GM19455 (cell line): ENCODE measurements around the gene CYSRT1.
A peak's percentile ranks its signal among the peaks of the same experiment; 100 is the strongest.
"Not testable (repeated sequence)": the region's sequence is repeated elsewhere in the genome, so short reads cannot be mapped to it uniquely, and the experiment has no call there.

Experiments used
- ATAC-seq: cut with Tn5 transposase; IDR thresholded peaks from one replicate; pipeline ENCODE4 v1.9.1; 2021; ENCODE audit not compliant: unreplicated experiment

CYSRT1 gene

DNA sequence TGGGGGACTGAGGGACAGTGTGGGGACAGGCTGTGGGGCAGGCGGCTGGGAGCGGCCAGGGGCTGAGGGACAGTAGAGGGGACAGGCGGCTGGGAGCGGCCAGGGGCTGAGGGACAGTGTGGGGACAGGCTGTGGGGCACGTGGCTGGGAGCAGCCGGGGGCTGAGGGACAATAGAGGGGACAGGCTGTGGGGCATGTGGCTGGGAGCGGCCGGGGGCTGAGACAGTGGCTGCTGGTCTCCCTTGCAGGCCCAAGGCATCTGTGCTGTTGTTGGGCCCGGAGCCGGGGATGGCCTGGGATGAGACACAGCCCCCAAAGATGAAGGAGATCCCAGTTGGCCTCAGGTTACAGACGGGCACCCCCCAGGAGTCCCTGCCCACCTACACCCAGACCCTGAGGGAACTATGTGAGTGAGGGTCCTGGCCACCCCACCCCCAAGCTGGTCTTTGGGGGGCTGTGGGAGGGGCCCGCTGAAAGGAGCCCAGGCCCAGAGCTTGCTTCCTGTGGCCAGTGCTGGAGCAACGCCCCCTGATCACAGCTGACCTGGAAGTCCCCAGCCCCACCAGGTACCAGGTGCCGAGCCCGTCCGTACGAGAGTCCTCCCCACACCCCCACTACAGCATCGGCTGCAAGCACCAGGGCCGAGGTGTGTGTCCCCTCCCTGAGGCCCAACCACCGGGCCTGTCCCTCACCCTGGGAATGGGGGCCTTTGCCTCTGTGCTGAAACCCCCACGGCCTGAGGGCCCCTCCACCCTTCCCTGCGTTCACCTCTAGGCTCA is 26.7 kb downstream of the CYSRT1 start:
- ATAC-seq, result no peak

DNA sequence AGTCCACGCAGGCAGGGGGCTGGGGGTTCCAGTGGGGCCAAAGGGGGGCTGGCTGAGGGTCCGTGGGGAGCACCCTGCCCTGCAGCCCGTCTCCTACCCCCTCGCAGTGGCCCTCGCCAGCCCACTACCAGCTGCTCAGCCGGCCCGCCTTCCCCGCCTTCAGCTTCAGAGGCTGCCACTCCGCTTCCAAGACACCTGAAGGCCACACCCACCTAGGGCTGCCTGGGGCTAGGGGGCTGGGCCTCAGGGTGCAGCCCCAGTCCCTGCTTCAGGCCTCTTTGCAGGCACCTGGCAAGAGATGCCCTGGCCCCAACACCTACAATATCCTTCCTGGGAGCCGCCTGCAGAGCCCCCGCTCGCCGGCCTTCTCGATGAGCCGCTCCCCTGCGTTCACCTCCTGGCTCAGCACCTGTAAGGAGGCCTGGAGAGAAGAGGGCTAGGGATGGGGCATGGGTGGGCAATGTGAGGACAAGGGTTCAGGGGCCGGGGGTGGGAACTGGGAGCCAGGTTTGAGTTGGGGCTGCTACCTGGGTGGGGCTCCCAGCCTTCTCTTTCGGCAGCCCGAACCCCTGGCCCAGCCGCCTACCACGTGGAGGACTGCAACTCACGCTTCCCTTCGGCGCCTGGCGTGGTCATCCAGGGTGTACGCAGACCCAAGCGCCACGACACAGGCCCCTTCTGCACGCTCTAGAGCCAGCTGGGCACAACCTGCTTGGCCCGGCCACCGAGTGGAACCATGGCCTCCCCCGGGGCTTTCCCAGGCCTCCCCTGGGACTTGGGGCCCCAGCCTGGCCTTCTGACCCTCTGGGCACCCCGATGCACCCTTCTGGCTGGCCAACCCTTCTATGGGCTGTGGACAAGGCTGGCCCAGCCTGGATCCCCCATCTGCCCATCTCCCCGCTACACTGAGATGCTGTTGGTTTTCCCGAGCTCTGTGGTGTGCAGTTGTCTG is 27.9 kb downstream of the CYSRT1 start:
- no peak for ATAC-seq

DNA sequence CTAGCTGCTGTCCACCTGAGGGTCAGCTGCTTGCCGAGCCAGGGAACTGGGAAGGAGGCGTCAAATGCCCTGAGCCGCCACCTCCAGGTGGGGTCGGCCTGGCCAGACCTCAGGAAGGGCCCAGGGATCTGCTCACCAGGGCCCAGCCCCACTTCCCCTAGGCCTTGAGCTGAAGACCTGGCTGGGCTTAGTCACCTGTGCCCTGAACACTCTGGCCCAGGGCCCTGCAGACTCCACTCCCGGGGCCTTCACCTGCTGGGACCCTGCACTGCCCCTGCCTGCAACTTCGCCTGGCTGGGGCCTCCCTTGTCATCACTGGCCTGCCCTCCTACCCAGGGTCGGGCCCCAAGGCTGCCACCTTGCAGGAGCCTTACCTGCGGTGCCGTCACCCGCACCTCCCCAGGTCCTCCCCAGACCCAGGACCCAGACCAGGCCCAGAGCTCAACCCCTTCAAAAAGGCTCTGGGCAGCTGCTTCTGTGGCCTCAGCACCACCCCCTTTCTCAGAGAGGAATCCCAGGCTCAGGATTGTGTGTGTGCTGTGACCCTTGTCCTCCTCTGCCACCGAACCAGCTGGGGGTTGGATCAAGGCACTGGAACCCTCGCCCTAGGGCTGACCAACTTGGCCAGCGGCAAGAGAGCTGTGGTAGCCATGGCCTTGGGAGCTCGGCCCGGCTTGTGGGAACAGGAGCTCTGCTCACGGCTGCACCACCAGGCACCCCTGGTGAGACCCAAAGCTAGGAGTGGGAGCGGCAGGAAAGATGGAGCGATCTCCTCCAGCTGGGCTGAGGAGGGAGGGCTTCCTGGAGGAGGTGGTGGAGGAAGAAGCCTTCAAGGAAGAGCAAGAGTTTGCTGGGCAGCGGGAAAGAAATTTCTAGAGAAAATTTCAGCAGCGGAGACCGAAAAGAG is 29.0 kb downstream of the CYSRT1 start:
- no peak for ATAC-seq

DNA sequence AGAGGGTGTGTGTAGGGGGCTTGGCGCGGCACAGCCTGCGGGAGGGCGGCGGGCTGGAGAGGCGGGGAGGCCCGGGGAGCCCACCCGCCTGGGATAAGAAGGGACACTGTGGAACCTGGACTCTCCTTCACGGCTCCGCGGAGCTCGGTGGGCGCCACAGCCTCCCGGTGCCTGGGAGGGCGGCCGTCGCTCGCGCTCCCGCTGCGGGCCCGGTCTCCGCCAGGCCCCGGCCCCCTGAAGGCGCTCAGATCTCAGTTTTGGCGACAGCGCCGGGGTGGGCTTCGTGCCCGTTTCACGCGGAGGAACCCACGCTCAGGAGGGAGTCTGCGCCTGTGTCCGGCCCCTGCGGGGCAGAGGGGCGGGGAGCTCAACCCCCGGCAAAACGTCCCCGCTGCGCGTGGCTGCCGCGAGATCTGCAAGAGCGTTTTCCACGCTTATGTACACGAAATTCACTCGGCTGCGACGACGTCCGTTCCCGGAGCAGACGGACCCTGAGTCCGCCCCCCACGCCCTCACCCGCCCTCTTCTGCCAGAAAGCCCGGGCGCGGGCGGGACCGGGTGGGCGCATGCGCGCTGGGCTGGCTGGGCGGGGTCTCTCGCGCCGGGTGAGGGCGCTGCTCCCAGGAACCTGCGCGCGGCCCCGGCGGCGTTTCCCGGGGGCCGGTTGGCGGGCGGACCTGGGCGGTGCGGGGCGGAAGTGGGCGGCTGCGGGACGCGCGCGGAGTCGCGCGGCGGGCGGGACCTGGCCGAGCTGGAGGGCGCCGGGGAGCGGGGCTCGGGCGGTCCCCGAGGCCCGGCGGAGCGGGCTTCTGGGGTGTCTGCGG is 29.9 kb downstream of the CYSRT1 start, which contains the start of gene NELFB:
Gene NELFB (plus strand): TSS at position 704 of the 824 bp plus-strand sequence.
- peak; percentile 67 for ATAC-seq

DNA sequence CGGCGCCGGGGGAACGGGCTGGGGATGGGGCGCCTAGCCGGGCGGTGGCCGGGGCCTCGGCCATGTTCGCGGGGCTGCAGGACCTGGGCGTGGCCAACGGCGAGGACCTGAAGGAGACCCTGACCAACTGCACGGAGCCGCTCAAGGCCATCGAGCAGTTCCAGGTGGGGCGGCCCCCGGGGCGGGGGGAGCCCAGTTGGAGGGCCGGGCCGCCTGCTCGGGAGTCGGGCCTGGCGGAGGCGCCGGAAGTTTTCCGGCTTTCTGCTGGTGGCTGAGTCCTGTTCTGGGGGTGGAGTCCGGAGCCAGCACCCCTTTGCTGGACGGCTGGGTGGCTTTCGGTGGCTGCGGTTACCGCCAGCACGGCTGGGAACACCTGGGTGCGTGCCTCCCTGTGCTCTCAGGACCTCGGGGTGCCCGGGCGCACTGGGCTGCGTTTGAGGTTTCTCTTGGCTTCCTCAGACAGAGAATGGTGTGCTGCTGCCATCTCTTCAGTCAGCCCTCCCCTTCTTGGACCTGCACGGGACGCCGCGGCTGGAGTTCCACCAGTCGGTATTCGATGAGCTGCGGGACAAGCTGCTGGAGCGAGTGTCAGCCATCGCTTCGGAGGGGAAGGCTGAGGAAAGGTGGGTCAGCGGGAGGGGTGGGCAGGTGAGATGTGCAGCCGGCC is 30.6 kb downstream of the CYSRT1 start:
- ATAC-seq, result no peak

DNA sequence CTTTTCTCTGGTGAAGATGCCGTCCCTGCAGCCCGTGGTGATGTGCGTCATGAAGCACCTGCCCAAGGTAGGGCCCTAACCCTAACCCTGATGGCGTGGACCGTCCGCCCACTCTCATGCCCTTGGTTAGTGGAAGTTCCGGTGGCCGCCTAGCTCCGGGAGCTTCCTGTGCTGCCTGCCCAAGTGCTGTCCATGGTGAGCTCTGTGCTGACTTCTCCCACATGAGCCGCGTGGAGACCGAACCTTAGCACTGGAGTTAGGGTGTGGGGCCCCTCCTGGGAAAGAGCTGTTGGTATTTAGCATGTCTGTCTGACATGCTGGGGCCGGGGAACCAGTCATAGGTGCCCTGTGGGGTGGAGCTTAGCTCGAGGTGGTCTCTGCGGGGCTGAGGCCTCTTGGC is 31.4 kb downstream of the CYSRT1 start:
- ATAC-seq, result no peak

DNA sequence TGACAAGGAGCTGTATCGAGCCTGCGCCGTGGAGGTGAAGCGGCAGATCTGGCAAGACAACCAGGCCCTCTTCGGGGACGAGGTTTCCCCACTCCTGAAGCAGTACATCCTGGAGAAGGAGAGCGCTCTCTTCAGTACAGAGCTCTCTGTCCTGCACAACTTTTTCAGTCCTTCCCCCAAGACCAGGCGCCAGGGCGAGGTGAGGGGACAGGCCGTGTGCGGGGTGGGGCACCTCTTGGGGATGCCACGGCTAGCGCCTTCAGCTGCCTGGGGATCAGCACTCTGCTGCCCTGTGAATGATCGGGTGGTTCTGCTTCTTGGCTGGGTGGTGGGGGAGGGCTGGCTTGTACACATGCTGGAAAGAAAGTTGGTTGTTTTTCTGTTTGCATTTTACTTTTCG is 31.9 kb downstream of the CYSRT1 start:
- ATAC-seq, result no peak

DNA sequence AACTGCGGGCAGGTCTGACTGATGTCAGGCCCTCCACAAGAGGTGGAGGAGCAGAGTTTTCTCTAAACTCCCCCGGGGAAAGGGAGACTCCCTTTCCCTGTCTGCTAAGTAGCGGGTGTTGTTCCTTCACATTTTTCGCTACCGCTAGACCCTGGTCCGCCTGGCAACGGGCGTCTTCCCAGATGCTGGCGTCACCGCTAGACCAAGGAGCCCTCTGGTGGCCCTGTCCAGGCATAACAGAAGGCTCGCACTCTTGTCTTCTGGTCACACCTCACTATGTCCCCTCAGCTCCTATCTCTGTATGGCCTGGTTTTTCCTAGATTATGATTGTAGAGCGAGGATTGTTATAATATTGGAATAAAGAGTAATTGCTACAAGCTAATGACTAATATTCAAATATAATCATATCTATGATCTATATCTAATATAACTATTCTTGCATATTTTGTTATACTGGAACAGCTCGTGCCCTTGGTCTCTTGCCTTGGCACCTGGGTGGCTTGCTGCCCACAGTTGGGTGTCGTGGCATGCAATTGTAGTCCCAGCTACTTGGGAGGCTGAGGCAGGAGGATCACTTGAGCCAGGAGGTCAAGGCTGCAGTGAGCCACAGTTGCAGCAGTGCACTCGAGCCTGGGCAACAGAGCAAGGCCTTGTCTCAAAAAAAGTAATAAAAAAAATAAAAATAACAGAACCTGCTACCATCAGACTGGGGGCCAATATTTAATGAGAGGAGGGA is 37.4 kb downstream of the CYSRT1 start:
- not testable (repeated sequence) for ATAC-seq

DNA sequence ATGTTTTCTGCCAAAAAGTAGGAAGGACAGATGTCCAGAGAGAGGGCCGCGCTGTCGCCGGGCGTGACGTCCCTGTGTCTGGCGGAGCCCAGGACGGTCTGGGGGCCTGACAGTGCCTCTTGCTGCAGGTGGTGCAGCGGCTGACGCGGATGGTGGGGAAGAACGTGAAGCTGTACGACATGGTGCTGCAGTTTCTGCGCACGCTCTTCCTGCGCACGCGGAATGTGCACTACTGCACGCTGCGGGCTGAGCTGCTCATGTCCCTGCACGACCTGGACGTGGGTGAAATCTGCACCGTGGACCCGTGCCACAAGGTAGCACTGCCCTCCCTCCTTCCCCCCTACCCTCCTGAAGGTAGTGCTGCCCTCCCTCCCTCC is 37.9 kb downstream of the CYSRT1 start:
- ATAC-seq, result no peak

DNA sequence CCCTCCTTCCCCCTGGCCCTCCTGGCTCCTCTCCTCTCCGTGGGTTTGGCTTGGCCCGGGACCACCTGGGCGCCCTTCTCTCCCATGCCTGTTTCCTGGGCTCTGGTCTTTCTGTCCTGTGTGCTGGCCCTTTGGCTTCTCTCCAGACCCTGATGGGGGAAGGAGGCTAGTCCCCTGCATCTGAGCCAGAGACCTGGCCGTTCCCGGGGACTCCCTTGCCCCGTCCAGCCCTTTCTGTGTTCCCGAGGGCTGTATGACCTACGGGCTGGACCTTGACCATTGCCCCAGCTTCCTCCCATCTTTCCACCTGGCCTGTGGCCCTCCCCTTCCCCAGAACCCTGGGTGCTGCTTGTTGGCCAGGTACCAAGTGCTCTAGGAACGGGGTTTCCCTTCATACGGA is 38.5 kb downstream of the CYSRT1 start:
- no peak for ATAC-seq

DNA sequence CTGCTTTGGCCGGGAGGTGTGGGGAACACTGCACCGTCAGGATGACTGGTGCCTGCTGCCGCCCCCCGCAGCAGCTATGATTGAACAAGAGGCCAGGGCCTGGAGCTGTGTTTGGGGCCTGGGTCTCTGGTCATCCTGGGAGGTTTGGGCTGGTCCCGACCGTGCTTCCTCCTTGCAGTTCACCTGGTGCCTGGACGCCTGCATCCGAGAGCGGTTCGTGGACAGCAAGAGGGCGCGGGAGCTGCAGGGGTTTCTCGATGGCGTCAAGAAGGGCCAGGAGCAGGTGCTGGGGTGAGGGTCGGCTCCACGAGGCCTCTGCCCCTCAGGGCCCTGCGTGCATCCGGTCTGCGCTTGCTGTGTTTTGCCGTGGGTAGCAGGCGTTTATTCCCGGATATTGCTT is 39.1 kb downstream of the CYSRT1 start:
- ATAC-seq, result no peak

DNA sequence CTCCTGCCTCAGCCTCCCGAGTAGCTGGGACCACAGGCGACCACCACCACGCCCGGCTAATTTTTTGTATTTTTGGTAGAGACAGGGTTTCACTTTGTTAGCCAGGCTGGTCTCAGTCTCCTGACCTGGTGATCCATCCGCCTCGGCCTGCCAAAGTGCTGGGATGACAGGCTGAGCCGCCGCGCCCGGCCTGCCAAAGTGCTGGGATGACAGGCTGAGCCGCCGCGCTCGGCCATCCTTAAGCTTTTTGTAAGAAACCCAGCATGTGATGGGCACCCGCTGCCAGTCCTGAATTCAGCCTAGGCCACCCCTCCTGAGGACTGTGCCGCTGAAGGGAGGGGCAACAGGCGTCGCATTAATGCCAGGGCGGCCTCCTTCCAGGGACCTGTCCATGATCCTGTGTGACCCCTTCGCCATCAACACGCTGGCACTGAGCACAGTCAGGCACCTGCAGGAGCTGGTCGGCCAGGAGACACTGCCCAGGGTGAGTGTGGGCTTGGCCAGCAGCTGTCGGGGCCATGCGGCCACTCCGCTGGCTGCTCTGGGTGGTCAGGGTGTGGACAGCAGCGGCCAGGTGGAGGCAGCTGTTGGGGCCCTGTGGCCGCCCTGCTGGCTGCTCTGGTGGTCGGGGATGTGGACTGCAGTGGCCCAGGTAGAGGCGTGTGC is 40.7 kb downstream of the CYSRT1 start:
- no peak for ATAC-seq

DNA sequence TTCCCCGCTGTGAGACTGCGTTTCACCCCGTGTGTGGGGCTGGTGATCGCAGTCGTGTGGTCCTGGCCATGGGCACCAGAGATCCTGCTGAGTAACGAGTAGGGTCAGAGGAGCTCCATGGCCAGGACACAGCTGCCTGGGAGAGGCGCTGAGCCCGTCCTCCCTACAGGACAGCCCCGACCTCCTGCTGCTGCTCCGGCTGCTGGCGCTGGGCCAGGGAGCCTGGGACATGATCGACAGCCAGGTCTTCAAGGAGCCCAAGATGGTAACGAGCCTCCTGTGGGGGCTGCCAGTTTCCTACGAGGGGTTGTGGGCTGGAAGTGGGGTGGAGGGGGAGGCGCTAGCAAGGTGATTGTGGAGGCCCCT is 41.2 kb downstream of the CYSRT1 start:
- no peak for ATAC-seq

DNA sequence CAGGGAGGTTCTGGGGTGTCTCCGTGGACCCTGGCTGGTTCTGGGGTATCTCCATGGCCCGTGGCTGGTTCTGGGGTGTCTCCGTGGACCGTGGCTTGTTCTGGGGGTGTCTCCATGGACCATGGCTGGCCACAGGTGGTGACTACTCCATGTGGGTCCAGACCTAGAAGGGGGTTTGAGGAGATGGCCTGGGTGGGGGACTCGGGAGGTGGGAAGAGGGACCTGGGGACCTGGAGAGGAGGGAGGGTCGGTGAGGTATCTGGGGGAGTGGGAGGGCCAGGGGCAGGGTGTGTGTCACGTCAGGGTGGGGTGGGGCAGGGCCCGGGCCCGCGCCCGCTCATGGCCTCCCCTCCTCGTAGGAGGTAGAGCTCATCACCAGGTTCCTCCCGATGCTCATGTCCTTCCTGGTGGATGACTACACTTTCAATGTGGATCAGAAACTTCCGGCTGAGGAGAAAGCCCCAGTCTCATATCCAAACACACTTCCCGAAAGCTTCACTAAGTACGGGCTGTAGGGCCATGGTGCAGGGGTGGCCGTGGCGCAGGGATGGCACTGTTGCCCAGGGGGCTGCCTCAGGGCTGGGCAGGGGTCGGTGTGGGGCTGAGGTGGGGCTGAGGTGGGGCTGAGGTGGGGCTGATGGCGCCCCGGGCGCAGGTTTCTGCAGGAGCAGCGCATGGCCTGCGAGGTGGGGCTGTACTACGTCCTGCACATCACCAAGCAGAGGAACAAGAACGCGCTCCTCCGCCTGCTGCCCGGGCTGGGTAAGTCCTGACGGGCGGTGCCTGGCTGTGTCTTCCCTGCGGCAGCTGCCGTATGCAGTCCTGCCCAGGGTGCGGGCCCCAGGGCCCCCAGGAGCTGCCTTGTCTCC is 41.8 kb downstream of the CYSRT1 start:
- ATAC-seq, result no peak

DNA sequence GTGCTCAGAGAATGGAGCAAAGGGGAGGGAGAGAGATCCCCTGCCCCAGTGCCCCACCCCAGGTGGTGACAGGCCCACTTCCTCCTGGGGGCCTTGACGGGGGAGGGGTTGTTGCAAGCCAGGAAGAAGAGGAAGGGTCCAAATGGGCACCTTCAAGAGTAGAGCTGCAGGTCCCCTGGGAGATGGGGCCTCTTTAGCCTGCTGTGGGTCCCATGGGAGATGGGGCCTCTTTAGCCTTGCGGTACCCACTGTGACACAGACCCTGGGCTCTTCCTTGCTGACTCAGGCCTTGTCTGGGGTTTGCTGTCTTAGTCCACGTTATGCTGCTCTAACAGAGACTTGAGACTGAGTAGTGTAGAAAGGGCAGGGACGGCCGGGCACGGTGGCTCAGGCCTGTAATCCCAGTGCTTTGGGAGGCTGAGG is 43.0 kb downstream of the CYSRT1 start:
- no peak for ATAC-seq

DNA sequence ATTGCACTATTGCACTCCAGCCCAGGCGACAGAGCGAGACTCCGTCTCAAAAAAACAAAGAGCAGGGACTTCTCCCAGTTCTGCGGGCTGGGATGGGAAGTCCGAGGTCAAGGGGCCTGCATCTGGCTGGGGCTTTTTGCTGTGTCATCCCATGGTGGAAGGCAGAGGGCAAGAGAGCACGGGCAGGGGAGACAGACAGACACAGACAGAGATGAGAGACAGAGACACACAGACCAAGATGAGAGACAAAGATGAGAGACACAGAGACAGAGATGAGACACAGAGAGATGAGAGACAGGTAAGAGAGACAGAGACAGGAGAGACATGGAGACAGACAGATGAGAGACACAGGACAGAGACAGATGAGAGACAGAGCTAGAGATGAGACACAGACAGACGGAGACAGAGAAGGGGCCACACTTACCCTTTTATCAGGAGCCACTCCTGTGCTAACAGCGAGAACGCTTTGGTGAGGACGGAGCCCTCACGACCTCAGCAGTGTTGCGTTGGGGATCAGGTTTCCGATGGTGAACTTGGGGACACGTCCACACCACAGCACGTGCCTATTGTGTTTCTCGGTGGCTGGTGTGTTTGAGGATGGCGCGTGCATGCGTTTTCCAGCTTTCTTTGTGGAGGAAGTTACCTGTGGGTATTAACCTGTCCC is 43.7 kb downstream of the CYSRT1 start:
- no peak for ATAC-seq

DNA sequence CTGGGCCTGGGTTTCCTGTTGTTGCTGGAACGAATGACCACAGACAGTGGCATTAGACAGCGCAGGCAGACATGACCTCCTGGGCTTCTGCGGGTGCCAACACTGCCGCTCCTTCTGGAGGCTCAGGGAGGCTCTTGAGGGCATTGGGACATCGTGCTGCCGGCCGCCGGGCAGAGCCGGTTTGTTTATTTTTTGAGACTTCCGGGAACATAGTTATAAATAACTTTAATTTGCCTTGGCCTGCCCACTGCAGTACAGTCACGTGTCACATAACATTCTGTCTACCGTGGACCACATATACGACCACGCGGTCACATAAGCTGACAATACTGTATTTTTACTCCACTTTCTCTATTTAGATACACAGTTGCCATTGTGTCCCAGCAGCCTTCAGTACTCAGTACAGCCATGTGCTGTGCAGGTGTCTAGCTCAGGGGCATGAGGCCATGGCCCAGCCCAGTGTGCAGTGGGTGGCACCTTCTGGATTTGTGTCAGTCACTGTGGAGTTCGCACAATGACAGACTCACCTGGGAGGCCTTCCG is 44.3 kb downstream of the CYSRT1 start:
- ATAC-seq, result no peak
